ENCODE data around the gene SETX.

The SETX gene

DNA sequence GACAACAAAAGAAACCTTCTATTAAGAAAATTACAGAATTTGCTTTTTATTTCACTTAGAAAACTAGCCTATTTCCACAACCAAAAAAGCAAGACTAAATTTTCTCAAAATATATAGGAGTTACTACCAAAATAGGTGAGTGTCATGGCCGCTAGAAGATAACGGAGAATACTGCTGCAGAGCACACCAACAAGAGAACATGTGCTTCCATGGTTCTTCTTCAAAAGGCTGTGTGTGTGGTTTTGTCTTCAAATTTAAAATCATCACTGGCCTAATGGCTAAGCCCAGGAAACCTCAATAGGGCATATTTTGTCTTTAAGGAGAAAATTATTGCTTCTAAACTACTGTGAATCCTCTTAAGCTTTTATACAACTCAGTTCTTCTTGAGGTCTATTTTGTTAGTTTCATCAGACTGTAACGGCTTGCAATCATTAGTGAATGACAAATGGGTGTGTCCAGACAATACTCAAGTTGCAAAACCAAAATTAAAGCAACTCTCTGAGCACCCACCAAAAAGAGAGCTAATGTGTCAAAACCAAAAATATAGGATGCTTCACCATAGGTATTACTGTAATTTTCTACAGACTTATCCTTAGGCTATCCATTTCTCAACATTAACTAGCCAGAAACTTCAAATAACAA is 3.3 kb downstream of the SETX start:
- DNase-seq (ENCODE audit: extremely low spot score) = no peak
- POLR2A ChIA-PET = no interaction called here
- TF ChIP-seq CTBP1 (IDR thresholded peaks at IDR 0.05; ENCODE audit: borderline replicate concordance) (no peak), TARDBP (IDR thresholded peaks at IDR 0.05) (no peak), HDGF (IDR thresholded peaks at IDR 0.05; ENCODE audit: borderline replicate concordance) (no peak), ZNF384 (IDR thresholded peaks at IDR 0.05) (no peak), NFRKB (IDR thresholded peaks at IDR 0.05) (no peak), ARNT (IDR thresholded peaks at IDR 0.05) (no peak), ELF4 (IDR thresholded peaks at IDR 0.05) (no peak), SUZ12 (IDR thresholded peaks at IDR 0.05) (no peak), SP1 (IDR thresholded peaks at IDR 0.05) (no peak), L3MBTL2 (conservative IDR thresholded peaks at IDR 0.05) (no peak), FOXA1 (IDR thresholded peaks at IDR 0.05) (no peak)
- CTCF ChIA-PET = no interaction called here

- ChIA-PET POLR2A (no interaction called here), CTCF (no interaction called here)
- no peak for TF ChIP-seq SUZ12 (IDR thresholded peaks at IDR 0.05)
- TF ChIP-seq ARNT (IDR thresholded peaks at IDR 0.05) = no peak
- TF ChIP-seq ZNF384 (IDR thresholded peaks at IDR 0.05) = no peak
- no peak for TF ChIP-seq CTBP1 (IDR thresholded peaks at IDR 0.05; ENCODE audit: borderline replicate concordance)
- TF ChIP-seq NFRKB (IDR thresholded peaks at IDR 0.05) = no peak
- no peak for TF ChIP-seq PKNOX1 (IDR thresholded peaks at IDR 0.05)
- TF ChIP-seq LEF1 (IDR thresholded peaks at IDR 0.05; ENCODE audit: borderline replicate concordance) = no peak
- no peak for TF ChIP-seq FOXK2 (IDR thresholded peaks at IDR 0.05)
- TF ChIP-seq BHLHE40 (IDR thresholded peaks at IDR 0.05; ENCODE audit: borderline replicate concordance) = no peak
- no peak for TF ChIP-seq FOXA1 (IDR thresholded peaks at IDR 0.05)
- DNase-seq (ENCODE audit: extremely low spot score) = no peak
These were observed 3.9 kb downstream of the SETX start for GRCh38 chr9:132350861-132351315.

- TF ChIP-seq CTBP1 (IDR thresholded peaks at IDR 0.05; ENCODE audit: borderline replicate concordance) = no peak
- no peak for TF ChIP-seq FOXM1 (IDR thresholded peaks at IDR 0.05; ENCODE audit: borderline replicate concordance)
- no peak for TF ChIP-seq PKNOX1 (IDR thresholded peaks at IDR 0.05)
- TF ChIP-seq ELF4 (IDR thresholded peaks at IDR 0.05) = no peak
- TF ChIP-seq BHLHE40 (IDR thresholded peaks at IDR 0.05; ENCODE audit: borderline replicate concordance) = no peak
- TF ChIP-seq ARNT (IDR thresholded peaks at IDR 0.05) = no peak
- ChIA-PET CTCF (no interaction called here), POLR2A (no interaction called here)
- DNase-seq (ENCODE audit: extremely low spot score) = no peak
These were observed 6.1 kb downstream of the SETX start for GRCh38 chr9:132348676-132349075.

DNA sequence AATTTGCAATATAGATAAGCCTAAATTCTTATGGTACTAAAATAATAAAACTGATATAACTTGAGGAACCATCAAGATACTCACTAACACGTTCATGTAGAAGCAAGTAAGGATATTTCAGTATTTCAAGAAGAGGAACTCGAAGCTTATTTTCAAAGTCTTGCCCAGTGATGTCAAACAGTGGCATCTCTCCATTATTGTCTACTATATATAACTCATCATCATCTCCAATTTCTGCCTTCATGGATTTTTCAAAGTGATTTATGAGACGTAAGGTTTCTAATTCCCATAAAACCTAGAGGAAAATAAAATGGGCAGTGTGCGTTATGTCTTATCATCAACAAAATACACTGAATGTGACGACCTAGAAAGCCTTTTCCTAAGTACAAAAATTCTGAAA is 8.6 kb downstream of the SETX start:
- DNase-seq (ENCODE audit: extremely low spot score) = no peak
- ChIA-PET CTCF (no interaction called here), POLR2A (no interaction called here)
- TF ChIP-seq HDGF (IDR thresholded peaks at IDR 0.05; ENCODE audit: borderline replicate concordance) (no peak), LEF1 (IDR thresholded peaks at IDR 0.05; ENCODE audit: borderline replicate concordance) (no peak), L3MBTL2 (conservative IDR thresholded peaks at IDR 0.05) (no peak), SUZ12 (IDR thresholded peaks at IDR 0.05) (no peak), CTBP1 (IDR thresholded peaks at IDR 0.05; ENCODE audit: borderline replicate concordance) (no peak), ZNF384 (IDR thresholded peaks at IDR 0.05) (no peak), FOXA1 (IDR thresholded peaks at IDR 0.05) (no peak), TARDBP (IDR thresholded peaks at IDR 0.05) (no peak), ARNT (IDR thresholded peaks at IDR 0.05) (no peak), ELF4 (IDR thresholded peaks at IDR 0.05) (no peak), PKNOX1 (IDR thresholded peaks at IDR 0.05) (no peak), BHLHE40 (IDR thresholded peaks at IDR 0.05; ENCODE audit: borderline replicate concordance) (no peak), FOXK2 (IDR thresholded peaks at IDR 0.05) (no peak)

GRCh38 chr9:132341177-132341840 is 13.5 kb downstream of the SETX start:
- ChIA-PET CTCF (no interaction called here), POLR2A (no interaction called here)
- DNase-seq (ENCODE audit: extremely low spot score) = no peak
- TF ChIP-seq L3MBTL2 (conservative IDR thresholded peaks at IDR 0.05) = no peak
- no peak for TF ChIP-seq FOXA1 (IDR thresholded peaks at IDR 0.05)
- no peak for TF ChIP-seq NFRKB (IDR thresholded peaks at IDR 0.05)
- no peak for TF ChIP-seq FOXM1 (IDR thresholded peaks at IDR 0.05; ENCODE audit: borderline replicate concordance)
- TF ChIP-seq ZNF384 (IDR thresholded peaks at IDR 0.05) = no peak
- no peak for TF ChIP-seq PKNOX1 (IDR thresholded peaks at IDR 0.05)
- no peak for TF ChIP-seq SP1 (IDR thresholded peaks at IDR 0.05)

- CTCF ChIA-PET = no interaction called here
These were observed 20.4 kb downstream of the SETX start for GRCh38 chr9:132334364-132334763.

More at GRCh38 chr9:132334364-132334763, 20.4 kb downstream of the SETX start:
- POLR2A ChIA-PET = no interaction called here
- DNase-seq (ENCODE audit: extremely low spot score) = no peak
- TF ChIP-seq HDGF (IDR thresholded peaks at IDR 0.05; ENCODE audit: borderline replicate concordance) = no peak
- TF ChIP-seq ARNT (IDR thresholded peaks at IDR 0.05) = no peak
- TF ChIP-seq LEF1 (IDR thresholded peaks at IDR 0.05; ENCODE audit: borderline replicate concordance) = no peak
- TF ChIP-seq ELF4 (IDR thresholded peaks at IDR 0.05) = no peak
- TF ChIP-seq FOXM1 (IDR thresholded peaks at IDR 0.05; ENCODE audit: borderline replicate concordance) = no peak
- no peak for TF ChIP-seq ZNF384 (IDR thresholded peaks at IDR 0.05)
- no peak for TF ChIP-seq NFRKB (IDR thresholded peaks at IDR 0.05)
